ENCODE data around the gene UBXN11. TPM values are rescaled to one million over a fixed set of nuclear protein-coding genes. Genes with fewer than 3 reads are reported as not detected.

The UBXN11 gene
- total and polyA plus RNA-seq, 9 donors = 3.6 to 37.0 (median 26.0) TPM

DNA sequence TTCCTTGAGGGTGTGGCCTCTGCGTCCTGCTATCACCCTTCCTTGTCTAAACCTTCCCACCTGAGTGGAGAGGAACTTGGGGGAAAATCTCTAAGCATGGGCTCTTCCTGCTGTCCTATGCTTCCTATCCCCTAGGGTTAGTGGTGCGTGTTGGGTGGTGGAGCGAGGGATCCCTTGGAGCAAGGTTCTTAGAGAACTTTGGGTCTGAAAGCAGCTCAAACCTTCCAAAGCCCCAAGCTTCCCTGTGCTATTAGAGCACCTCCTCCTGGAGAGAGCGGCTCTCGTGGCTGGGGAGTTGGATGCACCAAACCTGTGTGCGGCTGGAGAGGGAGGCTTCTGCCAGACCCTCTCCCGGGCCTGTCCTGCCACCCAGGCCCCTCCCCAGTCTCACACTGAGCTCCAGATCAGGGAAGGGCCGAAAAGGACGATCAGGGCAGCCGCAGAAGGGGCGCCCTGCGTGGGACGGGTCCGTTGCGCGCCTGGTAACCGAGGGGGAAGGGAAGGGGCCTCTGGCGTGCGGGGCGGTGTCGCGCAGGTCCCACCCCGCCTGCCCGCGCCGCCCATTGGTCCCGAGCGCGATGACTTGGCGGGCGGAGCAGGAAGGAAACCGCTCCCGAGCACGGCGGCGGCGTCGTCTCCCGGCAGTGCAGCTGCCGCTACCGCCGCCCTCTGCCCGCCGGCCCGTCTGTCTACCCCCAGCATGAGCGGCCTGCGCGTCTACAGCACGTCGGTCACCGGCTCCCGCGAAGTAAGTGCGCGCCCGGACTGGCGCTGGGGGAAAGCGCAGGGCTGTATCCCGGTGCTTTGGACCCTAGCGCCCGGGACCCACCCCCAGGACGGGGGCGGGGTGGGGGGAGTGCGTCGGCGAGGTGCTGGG lies 26.7 kb downstream of the UBXN11 start, which contains the start of gene SH3BGRL3:
Gene SH3BGRL3, plus strand, starts transcription at position 631 of the 877 bp plus-strand sequence. Its CDS starts 70 bp downstream, at position 701.
- DNase-seq = peak; percentile 83 to 88 (median 85)
- TF ChIP-seq POLR2A (IDR thresholded peaks at IDR 0.05) (peak; percentile 86), EP300 (IDR thresholded peaks at IDR 0.05) (no peak), CTCF (IDR thresholded peaks at IDR 0.05) (peak; percentile 22 to 54 (median 53))
- no peaks in the 10 kb centered on the region for H3K27me3 ChIP-seq
- H3K27ac ChIP-seq = peak within 1 kb of the TSS; percentile 62 to 96
- intact Hi-C loops (cut with DNase I) = no loop called here
- peak within 1 kb of the TSS; percentile 80 for H3K4me3 ChIP-seq
- H3K4me1 ChIP-seq (ENCODE audit: insufficient read depth) = peaks cover 6% of the 10 kb centered on the region
- no peaks in the 10 kb centered on the region for H3K36me3 ChIP-seq
- no peaks in the 10 kb centered on the region for H3K9me3 ChIP-seq
- 1 to 3% (median 1%) methylated on average over 37 to 66 of the region's 66 CpGs for WGBS, 3 donors

DNA sequence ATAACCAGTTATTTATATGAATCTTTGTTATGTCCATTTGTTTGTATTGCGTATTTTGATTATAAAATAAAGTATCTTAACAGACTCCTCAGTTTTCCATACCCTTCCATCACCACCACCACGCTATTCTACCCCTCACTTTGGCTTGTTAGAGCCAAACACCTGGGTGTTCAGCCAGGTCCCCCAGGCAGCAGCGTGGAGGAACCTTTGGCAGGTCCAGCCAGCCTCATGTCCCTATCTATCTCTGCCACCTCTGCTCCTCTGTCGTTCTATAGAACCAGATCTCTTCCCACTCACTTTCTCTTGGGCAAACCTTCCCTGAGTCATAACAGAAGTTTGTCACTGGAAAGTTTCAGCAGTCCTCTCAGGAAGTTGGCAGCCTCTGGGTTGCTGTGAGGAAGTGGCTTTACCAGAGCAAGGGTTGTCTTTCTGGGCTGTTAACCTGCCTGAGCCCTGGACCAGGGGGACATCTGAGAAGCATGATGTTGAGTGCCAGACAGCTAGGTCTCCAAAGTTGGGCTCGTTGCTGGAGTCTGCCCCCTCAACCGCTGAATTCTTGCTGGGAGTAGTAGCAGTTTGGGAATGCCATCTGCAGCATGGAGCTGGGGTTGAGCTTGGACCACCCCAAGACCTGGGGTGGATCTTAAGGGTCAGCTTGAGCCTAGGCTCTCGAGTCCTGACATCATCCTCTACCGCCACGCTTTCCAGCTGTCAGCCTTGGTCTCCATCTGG lies 27.5 kb downstream of the UBXN11 start:
- intact Hi-C loops (cut with DNase I) = no loop called here
- Histone ChIP-seq H3K36me3 (no peaks in the 10 kb centered on the region), H3K4me3 (peak overlapping the region; percentile 80), H3K27me3 (no peaks in the 10 kb centered on the region), H3K9me3 (no peaks in the 10 kb centered on the region), H3K27ac (peak overlapping the region; percentile 62 to 96), H3K4me1 (ENCODE audit: insufficient read depth) (peaks cover 6% of the 10 kb centered on the region)
- peak in 1 of 5 donors; percentile 28 for DNase-seq
- TF ChIP-seq POLR2A (IDR thresholded peaks at IDR 0.05) = no peak
- no peak for TF ChIP-seq EP300 (IDR thresholded peaks at IDR 0.05)
- no peak for TF ChIP-seq CTCF (IDR thresholded peaks at IDR 0.05)
- WGBS, 3 donors = 43 to 52% (median 52%) methylated on average over 9 of the region's 9 CpGs

DNA sequence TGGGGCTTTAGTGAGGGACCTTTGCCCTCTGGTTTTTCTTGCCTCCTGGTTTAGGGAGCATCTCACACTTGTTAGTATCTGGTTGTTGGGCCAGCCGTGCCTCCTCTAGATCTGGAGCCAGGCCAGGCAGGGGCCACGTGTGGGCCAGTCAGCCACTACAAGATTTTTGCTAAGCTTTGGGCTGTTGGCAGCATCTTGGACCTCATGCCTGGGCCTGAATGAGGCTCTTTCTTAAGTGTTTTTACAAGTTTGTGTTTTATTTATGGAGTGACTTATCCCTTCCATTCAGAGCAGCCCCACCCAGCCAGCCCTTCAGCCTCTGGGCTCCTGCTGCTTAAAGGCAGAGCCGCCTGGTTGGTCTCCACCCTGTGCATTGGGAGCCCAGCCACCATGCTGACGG lies 28.1 kb downstream of the UBXN11 start:
- peak in 1 of 5 donors; percentile 22 for DNase-seq
- Histone ChIP-seq H3K36me3 (no peaks in the 10 kb centered on the region), H3K27ac (no peak overlapping the region), H3K27me3 (no peaks in the 10 kb centered on the region), H3K9me3 (no peaks in the 10 kb centered on the region), H3K4me1 (ENCODE audit: insufficient read depth) (peaks cover 6% of the 10 kb centered on the region), H3K4me3 (no peak overlapping the region)
- intact Hi-C loops (cut with DNase I) = no loop called here
- 41 to 46% (median 44%) methylated on average over 4 of the region's 4 CpGs for WGBS, 3 donors
- TF ChIP-seq POLR2A (IDR thresholded peaks at IDR 0.05) (no peak), EP300 (IDR thresholded peaks at IDR 0.05) (no peak), CTCF (IDR thresholded peaks at IDR 0.05) (no peak)

DNA sequence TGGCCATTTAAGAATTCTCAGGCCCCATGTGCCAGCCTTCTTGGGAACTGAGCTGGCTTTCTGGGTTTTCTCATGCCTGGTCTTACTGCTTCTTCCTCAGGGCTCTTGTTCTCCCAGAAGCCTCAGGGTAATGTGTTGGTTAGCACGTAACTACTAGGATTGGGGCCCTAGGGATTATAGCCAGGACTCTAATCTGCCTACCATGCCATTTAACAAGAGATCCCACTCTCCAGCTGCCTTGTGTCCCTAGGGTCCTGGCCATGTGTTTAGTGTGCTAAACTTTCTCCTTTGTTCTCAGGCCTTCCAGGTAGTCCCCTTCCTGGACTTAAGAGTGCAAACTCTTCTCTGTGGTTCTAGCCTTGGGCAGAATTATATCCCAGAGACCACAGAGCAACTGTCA lies 28.7 kb downstream of the UBXN11 start:
- no peak for TF ChIP-seq EP300 (IDR thresholded peaks at IDR 0.05)
- TF ChIP-seq CTCF (IDR thresholded peaks at IDR 0.05) = no peak
- no peak for TF ChIP-seq POLR2A (IDR thresholded peaks at IDR 0.05)
- Histone ChIP-seq H3K4me3 (no peak overlapping the region), H3K36me3 (no peaks in the 10 kb centered on the region), H3K27me3 (no peaks in the 10 kb centered on the region), H3K27ac (no peak overlapping the region), H3K4me1 (ENCODE audit: insufficient read depth) (peaks cover 6% of the 10 kb centered on the region), H3K9me3 (no peaks in the 10 kb centered on the region)
- no peak for DNase-seq
- intact Hi-C loops (cut with DNase I) = no loop called here
- WGBS, 3 donors = 86 to 92% (median 88%) methylated on average over 1 of the region's 1 CpG
